ENCODE data around the gene CSF2RB.

The CSF2RB gene

GRCh38 chr22:36938028-36938425 lies 24.6 kb downstream of the CSF2RB start:
- no peak overlapping the region for H3K27ac ChIP-seq (ENCODE audit: low read depth, low read length)
- H2AFZ ChIP-seq (ENCODE audit: low read length, unreplicated experiment) = no peak overlapping the region
- H3K4me3 ChIP-seq (ENCODE audit: low read depth, low read length) = no peak overlapping the region
- H3K36me3 ChIP-seq (ENCODE audit: insufficient read depth, low read length) = no peaks in the 10 kb centered on the region
- H3K27me3 ChIP-seq (ENCODE audit: insufficient read depth, low read length) = no peaks in the 10 kb centered on the region; the same call in 1 of the 2 replicates
- H3K79me2 ChIP-seq (ENCODE audit: control insufficient read depth, insufficient read depth, low read length, unreplicated experiment) = no peaks in the 10 kb centered on the region
- no peaks in the 10 kb centered on the region for H3K4me1 ChIP-seq (ENCODE audit: control insufficient read depth, insufficient read depth, low read length, unreplicated experiment)

GRCh38 chr22:36938886-36939285 lies 25.5 kb downstream of the CSF2RB start:
- H2AFZ ChIP-seq (ENCODE audit: low read length, unreplicated experiment) = no peak overlapping the region
- H3K79me2 ChIP-seq (ENCODE audit: control insufficient read depth, insufficient read depth, low read length, unreplicated experiment) = no peaks in the 10 kb centered on the region
- H3K36me3 ChIP-seq (ENCODE audit: insufficient read depth, low read length) = no peaks in the 10 kb centered on the region
- H3K4me3 ChIP-seq (ENCODE audit: low read depth, low read length) = no peak overlapping the region
- no peaks in the 10 kb centered on the region; the same call in 1 of the 2 replicates for H3K27me3 ChIP-seq (ENCODE audit: insufficient read depth, low read length)
- H3K27ac ChIP-seq (ENCODE audit: low read depth, low read length) = no peak overlapping the region
- no peaks in the 10 kb centered on the region for H3K4me1 ChIP-seq (ENCODE audit: control insufficient read depth, insufficient read depth, low read length, unreplicated experiment)

GRCh38 chr22:36940676-36941075 lies 27.2 kb downstream of the CSF2RB start:
- H3K27ac ChIP-seq (ENCODE audit: low read depth, low read length) = no peak overlapping the region
- H2AFZ ChIP-seq (ENCODE audit: low read length, unreplicated experiment) = no peak overlapping the region
- no peak overlapping the region for H3K4me3 ChIP-seq (ENCODE audit: low read depth, low read length)
- no peaks in the 10 kb centered on the region for H3K4me1 ChIP-seq (ENCODE audit: control insufficient read depth, insufficient read depth, low read length, unreplicated experiment)
- no peaks in the 10 kb centered on the region for H3K79me2 ChIP-seq (ENCODE audit: control insufficient read depth, insufficient read depth, low read length, unreplicated experiment)
- no peaks in the 10 kb centered on the region for H3K36me3 ChIP-seq (ENCODE audit: insufficient read depth, low read length)
- peaks cover 6% of the 10 kb centered on the region; the same call in 1 of the 2 replicates for H3K27me3 ChIP-seq (ENCODE audit: insufficient read depth, low read length)

GRCh38 chr22:36942556-36942955 lies 29.1 kb downstream of the CSF2RB start:
- H3K36me3 ChIP-seq (ENCODE audit: insufficient read depth, low read length) = no peaks in the 10 kb centered on the region

GRCh38 chr22:36946421-36947158 lies 33.2 kb downstream of the CSF2RB start:
- peaks cover 6% of the 10 kb centered on the region; the same call in 1 of the 2 replicates for H3K27me3 ChIP-seq (ENCODE audit: insufficient read depth, low read length)
- no peaks in the 10 kb centered on the region for H3K36me3 ChIP-seq (ENCODE audit: insufficient read depth, low read length)
- H3K4me1 ChIP-seq (ENCODE audit: control insufficient read depth, insufficient read depth, low read length, unreplicated experiment) = no peaks in the 10 kb centered on the region
- H3K27ac ChIP-seq (ENCODE audit: low read depth, low read length) = no peak overlapping the region
- H3K79me2 ChIP-seq (ENCODE audit: control insufficient read depth, insufficient read depth, low read length, unreplicated experiment) = no peaks in the 10 kb centered on the region
- H3K4me3 ChIP-seq (ENCODE audit: low read depth, low read length) = no peak overlapping the region
- H2AFZ ChIP-seq (ENCODE audit: low read length, unreplicated experiment) = no peak overlapping the region

More at GRCh38 chr22:36942556-36942955, 29.1 kb downstream of the CSF2RB start:
- no peak overlapping the region for H3K27ac ChIP-seq (ENCODE audit: low read depth, low read length)
- no peaks in the 10 kb centered on the region for H3K4me1 ChIP-seq (ENCODE audit: control insufficient read depth, insufficient read depth, low read length, unreplicated experiment)
- no peak overlapping the region for H2AFZ ChIP-seq (ENCODE audit: low read length, unreplicated experiment)
- no peak overlapping the region for H3K4me3 ChIP-seq (ENCODE audit: low read depth, low read length)
- no peaks in the 10 kb centered on the region for H3K79me2 ChIP-seq (ENCODE audit: control insufficient read depth, insufficient read depth, low read length, unreplicated experiment)
- H3K27me3 ChIP-seq (ENCODE audit: insufficient read depth, low read length) = peaks cover 6% of the 10 kb centered on the region; the same call in 1 of the 2 replicates

GRCh38 chr22:36948273-36949225 lies 35.1 kb downstream of the CSF2RB start:
- H3K27me3 ChIP-seq (ENCODE audit: insufficient read depth, low read length) = peaks cover 6% of the 10 kb centered on the region; the same call in 1 of the 2 replicates
- no peaks in the 10 kb centered on the region for H3K4me1 ChIP-seq (ENCODE audit: control insufficient read depth, insufficient read depth, low read length, unreplicated experiment)
- H3K36me3 ChIP-seq (ENCODE audit: insufficient read depth, low read length) = no peaks in the 10 kb centered on the region
- H3K79me2 ChIP-seq (ENCODE audit: control insufficient read depth, insufficient read depth, low read length, unreplicated experiment) = no peaks in the 10 kb centered on the region
- H3K4me3 ChIP-seq (ENCODE audit: low read depth, low read length) = no peak overlapping the region
- H3K27ac ChIP-seq (ENCODE audit: low read depth, low read length) = no peak overlapping the region
- no peak overlapping the region for H2AFZ ChIP-seq (ENCODE audit: low read length, unreplicated experiment)

GRCh38 chr22:36950797-36951590 lies 37.6 kb downstream of the CSF2RB start:
- Histone ChIP-seq H2AFZ (ENCODE audit: low read length, unreplicated experiment) (no peak overlapping the region), H3K27ac (ENCODE audit: low read depth, low read length) (no peak overlapping the region), H3K4me3 (ENCODE audit: low read depth, low read length) (no peak overlapping the region), H3K4me1 (ENCODE audit: control insufficient read depth, insufficient read depth, low read length, unreplicated experiment) (no peaks in the 10 kb centered on the region), H3K36me3 (ENCODE audit: insufficient read depth, low read length) (no peaks in the 10 kb centered on the region), H3K27me3 (ENCODE audit: insufficient read depth, low read length) (no peaks in the 10 kb centered on the region), H3K79me2 (ENCODE audit: control insufficient read depth, insufficient read depth, low read length, unreplicated experiment) (no peaks in the 10 kb centered on the region)

- H3K36me3 ChIP-seq (ENCODE audit: insufficient read depth, low read length) = no peaks in the 10 kb centered on the region
Measured at GRCh38 chr22:36951746-36952145, 38.3 kb downstream of the CSF2RB start.

GRCh38 chr22:36953239-36954080 lies 40.0 kb downstream of the CSF2RB start:
- no peaks in the 10 kb centered on the region for H3K4me1 ChIP-seq (ENCODE audit: control insufficient read depth, insufficient read depth, low read length, unreplicated experiment)
- H3K27ac ChIP-seq (ENCODE audit: low read depth, low read length) = no peak overlapping the region
- no peaks in the 10 kb centered on the region for H3K36me3 ChIP-seq (ENCODE audit: insufficient read depth, low read length)
- no peaks in the 10 kb centered on the region for H3K79me2 ChIP-seq (ENCODE audit: control insufficient read depth, insufficient read depth, low read length, unreplicated experiment)
- no peak overlapping the region for H3K4me3 ChIP-seq (ENCODE audit: low read depth, low read length)
- no peak overlapping the region for H2AFZ ChIP-seq (ENCODE audit: low read length, unreplicated experiment)
- H3K27me3 ChIP-seq (ENCODE audit: insufficient read depth, low read length) = no peaks in the 10 kb centered on the region

More at GRCh38 chr22:36951746-36952145, 38.3 kb downstream of the CSF2RB start:
- Histone ChIP-seq H3K4me3 (ENCODE audit: low read depth, low read length) (no peak overlapping the region), H3K27me3 (ENCODE audit: insufficient read depth, low read length) (no peaks in the 10 kb centered on the region), H3K4me1 (ENCODE audit: control insufficient read depth, insufficient read depth, low read length, unreplicated experiment) (no peaks in the 10 kb centered on the region), H3K79me2 (ENCODE audit: control insufficient read depth, insufficient read depth, low read length, unreplicated experiment) (no peaks in the 10 kb centered on the region), H2AFZ (ENCODE audit: low read length, unreplicated experiment) (no peak overlapping the region), H3K27ac (ENCODE audit: low read depth, low read length) (no peak overlapping the region)
